ENCODE measurements around the gene SLC34A3.

DNA sequence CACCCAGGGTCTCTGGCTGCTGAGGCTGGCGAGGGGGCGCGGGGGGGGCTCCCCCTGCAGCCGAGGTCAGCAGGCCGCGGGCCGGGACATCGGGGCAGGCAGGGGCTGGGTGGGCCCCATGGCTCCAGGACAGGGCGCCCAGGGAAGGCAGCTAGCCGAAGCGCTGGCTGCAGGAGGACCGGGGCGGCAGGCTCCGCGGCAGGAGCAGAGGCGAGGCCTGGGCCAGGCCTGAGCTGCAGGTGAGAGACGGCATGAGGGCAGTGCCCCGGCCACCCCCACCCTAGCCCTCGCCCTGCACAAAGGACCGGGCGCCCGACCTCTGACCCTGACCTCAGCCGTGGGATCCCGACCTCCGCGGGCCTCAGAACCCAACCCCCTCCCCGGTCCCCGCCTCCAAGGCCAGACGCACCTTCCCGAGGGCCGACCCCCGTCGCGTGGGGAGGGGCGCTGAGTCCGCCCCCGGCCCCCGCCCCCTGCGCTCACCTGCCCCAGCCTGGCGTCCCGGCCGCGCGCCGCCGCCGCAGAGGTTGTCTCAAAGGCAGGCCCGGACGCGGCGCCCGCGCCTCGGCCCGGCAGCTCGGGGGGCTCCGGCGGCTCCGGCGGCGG is 9.1 kb upstream of the SLC34A3 start:
- TF ChIP-seq CREB1 (IDR thresholded peaks at IDR 0.05; ENCODE audit: low read depth) = no peak
- no peak for TF ChIP-seq RAD21 (IDR thresholded peaks at IDR 0.05; ENCODE audit: low read depth)
- no peak for TF ChIP-seq NFIC (IDR thresholded peaks at IDR 0.05)
- no peak for TF ChIP-seq TCF12 (IDR thresholded peaks at IDR 0.05; ENCODE audit: low read depth)
- no peak for TF ChIP-seq EP300 (IDR thresholded peaks at IDR 0.05; ENCODE audit: borderline replicate concordance)
- TF ChIP-seq EGR1 (IDR thresholded peaks at IDR 0.05) = no peak
- TF ChIP-seq, protein P1, sequence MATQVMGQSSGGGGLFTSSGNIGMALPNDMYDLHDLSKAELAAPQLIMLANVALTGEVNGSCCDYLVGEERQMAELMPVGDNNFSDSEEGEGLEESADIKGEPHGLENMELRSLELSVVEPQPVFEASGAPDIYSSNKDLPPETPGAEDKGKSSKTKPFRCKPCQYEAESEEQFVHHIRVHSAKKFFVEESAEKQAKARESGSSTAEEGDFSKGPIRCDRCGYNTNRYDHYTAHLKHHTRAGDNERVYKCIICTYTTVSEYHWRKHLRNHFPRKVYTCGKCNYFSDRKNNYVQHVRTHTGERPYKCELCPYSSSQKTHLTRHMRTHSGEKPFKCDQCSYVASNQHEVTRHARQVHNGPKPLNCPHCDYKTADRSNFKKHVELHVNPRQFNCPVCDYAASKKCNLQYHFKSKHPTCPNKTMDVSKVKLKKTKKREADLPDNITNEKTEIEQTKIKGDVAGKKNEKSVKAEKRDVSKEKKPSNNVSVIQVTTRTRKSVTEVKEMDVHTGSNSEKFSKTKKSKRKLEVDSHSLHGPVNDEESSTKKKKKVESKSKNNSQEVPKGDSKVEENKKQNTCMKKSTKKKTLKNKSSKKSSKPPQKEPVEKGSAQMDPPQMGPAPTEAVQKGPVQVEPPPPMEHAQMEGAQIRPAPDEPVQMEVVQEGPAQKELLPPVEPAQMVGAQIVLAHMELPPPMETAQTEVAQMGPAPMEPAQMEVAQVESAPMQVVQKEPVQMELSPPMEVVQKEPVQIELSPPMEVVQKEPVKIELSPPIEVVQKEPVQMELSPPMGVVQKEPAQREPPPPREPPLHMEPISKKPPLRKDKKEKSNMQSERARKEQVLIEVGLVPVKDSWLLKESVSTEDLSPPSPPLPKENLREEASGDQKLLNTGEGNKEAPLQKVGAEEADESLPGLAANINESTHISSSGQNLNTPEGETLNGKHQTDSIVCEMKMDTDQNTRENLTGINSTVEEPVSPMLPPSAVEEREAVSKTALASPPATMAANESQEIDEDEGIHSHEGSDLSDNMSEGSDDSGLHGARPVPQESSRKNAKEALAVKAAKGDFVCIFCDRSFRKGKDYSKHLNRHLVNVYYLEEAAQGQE (IDR thresholded peaks at IDR 0.05; ENCODE audit: low read depth) = no peak
- TF ChIP-seq, protein P2, sequence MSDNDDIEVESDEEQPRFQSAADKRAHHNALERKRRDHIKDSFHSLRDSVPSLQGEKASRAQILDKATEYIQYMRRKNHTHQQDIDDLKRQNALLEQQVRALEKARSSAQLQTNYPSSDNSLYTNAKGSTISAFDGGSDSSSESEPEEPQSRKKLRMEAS (IDR thresholded peaks at IDR 0.05) = no peak
- TF ChIP-seq TAF1 (IDR thresholded peaks at IDR 0.05; ENCODE audit: low read depth) = no peak
- TF ChIP-seq CEBPB (IDR thresholded peaks at IDR 0.05) = no peak
- TF ChIP-seq, protein P3, sequence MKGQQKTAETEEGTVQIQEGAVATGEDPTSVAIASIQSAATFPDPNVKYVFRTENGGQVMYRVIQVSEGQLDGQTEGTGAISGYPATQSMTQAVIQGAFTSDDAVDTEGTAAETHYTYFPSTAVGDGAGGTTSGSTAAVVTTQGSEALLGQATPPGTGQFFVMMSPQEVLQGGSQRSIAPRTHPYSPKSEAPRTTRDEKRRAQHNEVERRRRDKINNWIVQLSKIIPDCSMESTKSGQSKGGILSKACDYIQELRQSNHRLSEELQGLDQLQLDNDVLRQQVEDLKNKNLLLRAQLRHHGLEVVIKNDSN (IDR thresholded peaks at IDR 0.05) = no peak
- no peak for TF ChIP-seq YY1 (IDR thresholded peaks at IDR 0.05; ENCODE audit: low read depth)
- no peak for TF ChIP-seq FOXM1 (IDR thresholded peaks at IDR 0.05; ENCODE audit: borderline replicate concordance, low read depth)
- TF ChIP-seq ZBTB7A (IDR thresholded peaks at IDR 0.05; ENCODE audit: low read depth) = no peak
